Embryonic facial prominence (tissue), 1 donor: ENCODE data around the gene NXPE3.
A peak's percentile ranks its signal among the peaks of the same experiment; 100 is the strongest.

Experiments used
- DNase-seq: peaks from one replicate; pipeline ENCODE4 v3.0.0-alpha.2; 2016; ENCODE audit errors: extremely low spot score

The NXPE3 gene

GRCh38 chr3:101802179-101802578, 23.2 kb downstream of the NXPE3 start:
- no peak for DNase-seq

- peak; percentile 66 for DNase-seq
Measured at GRCh38 chr3:101803173-101803782, 24.3 kb downstream of the NXPE3 start.

GRCh38 chr3:101803939-101804338, 24.9 kb downstream of the NXPE3 start:
- no peak for DNase-seq

- DNase-seq = no peak
Measured at GRCh38 chr3:101806491-101806890, 27.5 kb downstream of the NXPE3 start.

- no peak for DNase-seq
Measured at GRCh38 chr3:101807888-101808287, 28.9 kb downstream of the NXPE3 start.

GRCh38 chr3:101809178-101810021, 30.4 kb downstream of the NXPE3 start:
- peak; percentile 29 for DNase-seq

- no peak for DNase-seq
Measured at GRCh38 chr3:101810022-101810418, 31.0 kb downstream of the NXPE3 start.

GRCh38 chr3:101811875-101812274, 32.9 kb downstream of the NXPE3 start:
- DNase-seq = no peak

GRCh38 chr3:101812895-101813294, 33.9 kb downstream of the NXPE3 start:
- DNase-seq = no peak

- no peak for DNase-seq
Measured at GRCh38 chr3:101813817-101814440, 34.9 kb downstream of the NXPE3 start.

GRCh38 chr3:101814835-101815234, 35.8 kb downstream of the NXPE3 start:
- DNase-seq = no peak

- DNase-seq = no peak
Measured at GRCh38 chr3:101816215-101817149, 37.5 kb downstream of the NXPE3 start.

GRCh38 chr3:101817992-101818391, 39.0 kb downstream of the NXPE3 start:
- no peak for DNase-seq

- DNase-seq = no peak
Measured at GRCh38 chr3:101819649-101820206, 40.7 kb downstream of the NXPE3 start.

GRCh38 chr3:101821503-101821902, 42.5 kb downstream of the NXPE3 start:
- no peak for DNase-seq

- DNase-seq = no peak
Measured at GRCh38 chr3:101823525-101823924, 44.5 kb downstream of the NXPE3 start.

- no peak for DNase-seq
Measured at GRCh38 chr3:101824702-101825101, 45.7 kb downstream of the NXPE3 start.

- DNase-seq = no peak
Measured at GRCh38 chr3:101825904-101826445, 47.0 kb downstream of the NXPE3 start.

- peak; percentile 86 for DNase-seq
Measured at GRCh38 chr3:101827211-101828174, 48.5 kb downstream of the NXPE3 start.

- no peak for DNase-seq
Measured at GRCh38 chr3:101828276-101828675, 49.3 kb downstream of the NXPE3 start.
